ENCODE results near the gene GPR17. TPM values are rescaled to one million over a fixed set of nuclear protein-coding genes. Genes with fewer than 3 reads are reported as not detected.

The GPR17 gene
- total and polyA plus RNA-seq, 2 experiments from 2014 or later: not detected

GRCh38 chr2:127670055-127670956 lies 24.4 kb downstream of the GPR17 start:
- DNase-seq (ENCODE audit: low spot score) (no peak), ATAC-seq (no peak)
- Histone ChIP-seq H3F3A (replicated peaks; ENCODE audit: low read depth) (0 out of 2 replicates have a peak, but pooled peaks cover 4% of the 10 kb centered on the region), H3K79me2 (replicated peaks; ENCODE audit: insufficient read depth) (no peaks in the 10 kb centered on the region), H2AFZ (no peak overlapping the region), H4K20me1 (replicated peaks; ENCODE audit: insufficient read depth) (no peaks in the 10 kb centered on the region), H3K4me1 (ENCODE audit: insufficient read depth) (no peaks in the 10 kb centered on the region), H3K4me3 (no peak overlapping the region), H3K4me2 (no peak overlapping the region), H3K27ac (ENCODE audit: low read depth) (no peak overlapping the region), H3K36me3 (ENCODE audit: insufficient read depth) (no peaks in the 10 kb centered on the region), H3K27me3 (ENCODE audit: insufficient read depth) (peaks cover 35% of the 10 kb centered on the region), H3K9me2 (ENCODE audit: insufficient read depth) (no peaks in the 10 kb centered on the region)
- Mint-ChIP-seq H3K4me3 (no peak overlapping the region), H3K36me3 (ENCODE audit: low read depth) (no peaks in the 10 kb centered on the region), H3K27ac (no peak overlapping the region), H3K4me1 (no peaks in the 10 kb centered on the region), H3K9me3 (no peaks in the 10 kb centered on the region; the same call in 2 of the 3 replicates), H3K27me3 (ENCODE audit: insufficient read depth, low read depth, poor library complexity) (peaks cover 23% of the 10 kb centered on the region)
- TF ChIP-seq ZNF114 (CRISPR knock-in tag; IDR thresholded peaks at IDR 0.05) (no peak), JUNB (IDR thresholded peaks at IDR 0.05; ENCODE audit: unreplicated experiment) (no peak)

GRCh38 chr2:127670957-127671290 lies 25.0 kb downstream of the GPR17 start:
- H4K20me1 ChIP-seq (replicated peaks; ENCODE audit: insufficient read depth): no peaks in the 10 kb centered on the region
- no peak overlapping the region for H3K27ac Mint-ChIP-seq
- H3K27me3 Mint-ChIP-seq (ENCODE audit: insufficient read depth, low read depth, poor library complexity): peaks cover 24% of the 10 kb centered on the region
- TF ChIP-seq ZNF114 (CRISPR knock-in tag; IDR thresholded peaks at IDR 0.05) (no peak), NANOG (IDR thresholded peaks at IDR 0.05; ENCODE audit: borderline replicate concordance) (no peak), ETS1 (IDR thresholded peaks at IDR 0.05) (no peak), STAT1 (IDR thresholded peaks at IDR 0.05; ENCODE audit: unreplicated experiment) (no peak), ZNF331 (CRISPR knock-in tag; IDR thresholded peaks at IDR 0.05; ENCODE audit: low read depth) (no peak), REST (IDR thresholded peaks at IDR 0.05; ENCODE audit: unreplicated experiment) (no peak), ZNF462 (CRISPR knock-in tag; IDR thresholded peaks at IDR 0.05) (no peak), EZH2phosphoT487 (IDR thresholded peaks at IDR 0.05; ENCODE audit: unreplicated experiment) (no peak), JUNB (IDR thresholded peaks at IDR 0.05; ENCODE audit: unreplicated experiment) (no peak)

More at GRCh38 chr2:127670957-127671290, 25.0 kb downstream of the GPR17 start:
- Mint-ChIP-seq H3K36me3 (ENCODE audit: low read depth) (no peaks in the 10 kb centered on the region), H3K9me3 (no peaks in the 10 kb centered on the region; the same call in 2 of the 3 replicates), H3K4me3 (no peak overlapping the region), H3K4me1 (peaks cover 2% of the 10 kb centered on the region; the same call in 2 of the 3 replicates)
- Histone ChIP-seq H3K9me2 (ENCODE audit: insufficient read depth) (no peaks in the 10 kb centered on the region), H3K4me3 (no peak overlapping the region), H3K27ac (ENCODE audit: low read depth) (no peak overlapping the region), H3K4me2 (no peak overlapping the region), H3K4me1 (ENCODE audit: insufficient read depth) (peaks cover 2% of the 10 kb centered on the region; the same call in 1 of the 2 replicates), H2AFZ (no peak overlapping the region), H3F3A (replicated peaks; ENCODE audit: low read depth) (0 out of 2 replicates have a peak, but pooled peaks cover 4% of the 10 kb centered on the region), H3K36me3 (ENCODE audit: insufficient read depth) (no peaks in the 10 kb centered on the region), H3K79me2 (replicated peaks; ENCODE audit: insufficient read depth) (no peaks in the 10 kb centered on the region), H3K27me3 (ENCODE audit: insufficient read depth) (peaks cover 35% of the 10 kb centered on the region)
- ATAC-seq (no peak), DNase-seq (ENCODE audit: low spot score) (no peak)

Data from GM23338 (cell line).